T-helper 17 cell (primary cell): ENCODE measurements around the gene SHANK1. TPM values are rescaled to one million over a fixed set of nuclear protein-coding genes. Genes with fewer than 3 reads are reported as not detected.

Experiments
- ATAC-seq: fragments of 150-1000 bp; cut with Tn5 transposase; 2 replicates; pipeline ENCODE4 v1.10.0; 2021; ENCODE audit warnings: mild to moderate bottlenecking, moderate library complexity
- DNase-seq, 3 donors: peaks; one replicate each; pipeline versions ENCODE4 v3.0.0 to v3.0.0-alpha.2; 2020 to 2021
- H3K9me3 ChIP-seq: one replicate; pipeline ENCODE4 v1.7.0; 2013; ENCODE audit warnings: low read length, mild to moderate bottlenecking; ENCODE audit not compliant: control insufficient read depth, poor library complexity, severe bottlenecking
- H3K27ac Mint-ChIP-seq: one replicate; pipeline ENCODE4 v1.8.0; 2022; ENCODE audit warnings: mild to moderate bottlenecking, moderate library complexity, mixed read lengths
- H3K27me3 Mint-ChIP-seq: one replicate; pipeline ENCODE4 v1.8.0; 2022; ENCODE audit warnings: mixed read lengths
- H3K36me3 Mint-ChIP-seq: one replicate; pipeline ENCODE4 v1.8.0; 2022; ENCODE audit warnings: low read depth, mixed read lengths
- H3K4me1 Mint-ChIP-seq: one replicate; pipeline ENCODE4 v1.8.0; 2022; ENCODE audit warnings: mild to moderate bottlenecking, mixed read lengths
- H3K4me3 Mint-ChIP-seq: one replicate; pipeline ENCODE4 v1.8.0; 2022; ENCODE audit warnings: mild to moderate bottlenecking, moderate library complexity, mixed read lengths
- total RNA-seq, 4 donors: library from RNA in 2 of 4; stranded (reverse) in 2 of 4; gene quantifications; one replicate each; pipeline ENCODE4 v1.2.3 and lab custom pipeline; 2022 to 2026

Gene SHANK1
- total RNA-seq, 2 donors from 2014 or later = not detected

- Mint-ChIP-seq H3K27me3 (peaks cover 31% of the 10 kb centered on the region), H3K36me3 (peaks cover 6% of the 10 kb centered on the region), H3K4me3 (no peak overlapping the region), H3K4me1 (no peaks in the 10 kb centered on the region), H3K27ac (peak overlapping the region; percentile 34)
- DNase-seq (no peak), ATAC-seq (no peak)
- peaks cover 1% of the 10 kb centered on the region for H3K9me3 ChIP-seq
Observed at GRCh38 chr19:50664204-50664603, 55.4 kb downstream of the SHANK1 start.

DNA sequence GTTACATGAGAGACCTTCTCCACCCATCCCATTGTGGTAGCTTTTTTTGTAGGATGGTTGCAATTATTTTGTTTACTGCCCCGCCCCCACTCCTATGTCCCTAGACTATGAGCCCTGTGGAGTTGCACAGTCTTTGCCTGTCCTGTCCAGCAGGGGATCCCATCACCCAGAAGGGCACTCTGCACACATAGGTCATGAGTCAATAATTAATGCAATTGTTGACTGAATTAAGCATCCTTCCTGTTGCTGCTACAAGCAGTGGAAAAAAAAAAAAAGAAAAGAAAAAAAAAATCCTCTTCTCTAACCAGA, 56.2 kb downstream of the SHANK1 start:
- Mint-ChIP-seq H3K4me3 (no peak overlapping the region), H3K27me3 (peaks cover 27% of the 10 kb centered on the region), H3K4me1 (peaks cover 1% of the 10 kb centered on the region), H3K27ac (no peak overlapping the region), H3K36me3 (peaks cover 6% of the 10 kb centered on the region)
- DNase-seq = no peak
- no peaks in the 10 kb centered on the region for H3K9me3 ChIP-seq
- ATAC-seq = no peak

GRCh38 chr19:50662651-50663481, 56.7 kb downstream of the SHANK1 start:
- Mint-ChIP-seq H3K4me1 (peaks cover 6% of the 10 kb centered on the region), H3K27me3 (peaks cover 30% of the 10 kb centered on the region), H3K4me3 (no peak overlapping the region), H3K36me3 (peaks cover 8% of the 10 kb centered on the region), H3K27ac (no peak overlapping the region)
- ATAC-seq = no peak
- no peak for DNase-seq
- no peaks in the 10 kb centered on the region for H3K9me3 ChIP-seq

- Mint-ChIP-seq H3K36me3 (peaks cover 8% of the 10 kb centered on the region), H3K4me3 (no peak overlapping the region), H3K27me3 (peaks cover 38% of the 10 kb centered on the region), H3K4me1 (peaks cover 6% of the 10 kb centered on the region), H3K27ac (no peak overlapping the region)
- ATAC-seq (no peak), DNase-seq (no peak)
- H3K9me3 ChIP-seq = peaks cover 2% of the 10 kb centered on the region
Observed at GRCh38 chr19:50661766-50662650, 57.6 kb downstream of the SHANK1 start.

DNA sequence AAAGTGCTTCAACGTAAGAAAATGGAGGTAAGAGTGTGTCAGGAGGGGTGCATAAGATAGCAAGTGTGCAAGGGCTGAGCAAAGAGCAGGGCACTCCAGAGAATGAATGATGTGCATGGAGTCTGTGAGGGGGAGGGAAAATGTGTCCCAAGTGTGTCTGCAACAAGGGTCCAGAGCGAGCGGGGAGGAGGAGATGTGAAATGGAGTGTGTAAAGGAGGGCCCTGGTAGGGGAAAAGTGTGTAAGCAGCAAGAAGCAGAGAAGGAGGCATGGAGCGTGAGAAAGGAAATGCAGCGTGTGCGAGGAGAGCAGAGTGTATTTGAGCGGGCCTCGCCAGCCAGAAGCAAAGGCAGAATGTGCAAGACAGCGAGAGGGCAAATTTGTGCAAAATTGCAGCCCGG, 58.6 kb downstream of the SHANK1 start:
- peaks cover 2% of the 10 kb centered on the region for H3K9me3 ChIP-seq
- H3K4me1 Mint-ChIP-seq = peaks cover 6% of the 10 kb centered on the region
- no peak overlapping the region for H3K27ac Mint-ChIP-seq
- H3K36me3 Mint-ChIP-seq = peaks cover 8% of the 10 kb centered on the region
- DNase-seq (no peak), ATAC-seq (no peak)
- H3K4me3 Mint-ChIP-seq = no peak overlapping the region
- H3K27me3 Mint-ChIP-seq = peaks cover 39% of the 10 kb centered on the region

- peaks cover 6% of the 10 kb centered on the region for H3K4me1 Mint-ChIP-seq
- no peak for ATAC-seq
- H3K27me3 Mint-ChIP-seq = peaks cover 36% of the 10 kb centered on the region
- DNase-seq = no peak
- no peak overlapping the region for H3K4me3 Mint-ChIP-seq
- H3K9me3 ChIP-seq = peaks cover 2% of the 10 kb centered on the region
- peaks cover 8% of the 10 kb centered on the region for H3K36me3 Mint-ChIP-seq
- H3K27ac Mint-ChIP-seq = no peak overlapping the region
Observed at GRCh38 chr19:50660088-50660366, 59.6 kb downstream of the SHANK1 start.

- Mint-ChIP-seq H3K4me1 (peaks cover 6% of the 10 kb centered on the region), H3K36me3 (peaks cover 8% of the 10 kb centered on the region), H3K27me3 (peaks cover 31% of the 10 kb centered on the region), H3K4me3 (peak overlapping the region; percentile 25), H3K27ac (no peak overlapping the region)
- ATAC-seq (no peak), DNase-seq (no peak)
- H3K9me3 ChIP-seq = peaks cover 2% of the 10 kb centered on the region
Observed at GRCh38 chr19:50659318-50660087, 60.1 kb downstream of the SHANK1 start.

DNA sequence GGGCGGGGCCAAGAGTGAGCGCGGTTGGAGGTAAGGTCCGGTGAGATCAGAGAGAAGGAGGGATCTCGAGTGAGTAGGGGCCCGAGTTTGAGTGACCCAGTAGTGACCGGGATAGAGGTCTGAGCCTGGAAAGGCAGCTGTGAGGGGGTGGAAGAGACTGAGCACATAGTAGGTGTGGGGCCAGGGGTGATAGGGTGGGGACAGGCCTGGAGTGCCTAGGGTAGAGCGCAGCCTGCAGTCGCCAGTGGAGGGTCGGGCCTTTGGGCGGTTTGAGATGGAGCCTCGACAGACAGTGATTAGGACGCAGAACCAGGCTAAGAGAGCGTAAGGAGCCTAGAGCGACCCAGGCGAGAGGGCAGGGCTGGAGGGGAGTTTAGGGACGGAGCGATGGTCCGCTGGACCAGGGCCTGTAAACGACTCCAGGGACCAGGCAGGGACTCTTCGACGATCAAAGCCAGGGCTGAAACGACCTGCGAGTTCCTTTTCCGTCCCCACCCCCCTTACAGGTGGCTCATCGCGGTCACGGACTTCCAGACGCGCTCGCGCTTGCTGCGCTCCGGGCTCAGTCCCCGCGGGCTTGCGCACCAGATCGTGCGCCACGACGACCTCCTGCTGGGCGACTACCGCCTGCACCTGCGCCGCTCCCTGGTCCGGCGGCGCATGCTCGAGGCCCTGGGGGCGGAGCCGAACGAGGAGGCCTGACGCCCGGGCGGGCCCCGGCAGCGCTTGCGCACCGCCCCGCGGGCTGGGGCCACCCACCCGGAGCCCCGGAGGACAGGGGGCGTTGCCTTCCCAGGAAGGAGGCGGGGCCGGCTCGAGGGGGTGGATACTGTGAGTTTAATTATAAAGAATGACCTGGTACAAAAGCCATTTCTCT, 60.9 kb downstream of the SHANK1 start:
- Mint-ChIP-seq H3K4me3 (peak overlapping the region; percentile 66), H3K36me3 (peaks cover 8% of the 10 kb centered on the region), H3K27ac (no peak overlapping the region), H3K4me1 (peaks cover 6% of the 10 kb centered on the region), H3K27me3 (peaks cover 23% of the 10 kb centered on the region)
- no peak for DNase-seq
- H3K9me3 ChIP-seq = peaks cover 2% of the 10 kb centered on the region
- no peak for ATAC-seq

DNA sequence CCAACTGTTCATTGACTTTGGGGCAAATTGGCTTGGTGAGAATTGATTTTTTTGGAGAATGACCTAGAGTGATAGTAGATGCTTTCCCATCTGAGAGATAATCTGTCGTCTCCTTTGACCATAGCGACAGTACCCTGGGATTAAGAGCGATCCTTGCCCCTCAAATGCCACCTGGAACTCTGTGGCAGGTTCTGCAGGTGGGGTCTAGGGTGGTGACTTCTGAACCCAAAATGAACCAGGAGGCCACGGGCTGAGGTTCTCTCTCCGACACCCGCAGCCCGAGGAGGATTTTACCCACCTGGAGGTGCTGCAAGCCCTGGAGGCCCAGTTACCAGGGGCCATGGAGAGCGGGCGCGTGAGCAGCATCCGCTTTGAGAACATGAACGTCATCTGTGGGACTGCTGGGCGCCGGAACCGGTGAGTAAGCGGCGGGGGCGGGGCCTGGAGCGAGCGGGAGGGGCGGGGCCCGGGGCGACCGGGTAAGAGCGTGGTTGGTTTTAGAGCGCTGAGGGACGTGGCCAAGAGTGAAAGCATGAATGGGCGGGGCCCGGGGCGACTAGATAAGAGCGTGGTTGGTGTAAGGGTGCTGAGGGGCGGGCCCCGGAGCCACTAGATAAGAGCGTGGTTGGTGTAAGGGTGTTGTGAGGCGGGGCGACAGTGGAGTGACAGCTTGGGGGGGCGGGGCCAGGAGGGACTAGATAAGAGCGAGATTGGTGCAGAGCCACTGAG, 61.7 kb downstream of the SHANK1 start:
- peaks cover 27% of the 10 kb centered on the region for H3K27me3 Mint-ChIP-seq
- DNase-seq = peak; percentile 25 to 51 (median 42)
- H3K9me3 ChIP-seq = peaks cover 2% of the 10 kb centered on the region
- no peak overlapping the region for H3K27ac Mint-ChIP-seq
- H3K4me3 Mint-ChIP-seq = peak overlapping the region; percentile 66
- peaks cover 6% of the 10 kb centered on the region for H3K4me1 Mint-ChIP-seq
- H3K36me3 Mint-ChIP-seq = peaks cover 10% of the 10 kb centered on the region
- peak; percentile 93 for ATAC-seq

- DNase-seq (no peak), ATAC-seq (no peak)
- Mint-ChIP-seq H3K27ac (no peak overlapping the region), H3K36me3 (peaks cover 10% of the 10 kb centered on the region), H3K4me3 (peak overlapping the region; percentile 66), H3K4me1 (peaks cover 6% of the 10 kb centered on the region), H3K27me3 (peaks cover 27% of the 10 kb centered on the region)
- H3K9me3 ChIP-seq = peaks cover 2% of the 10 kb centered on the region
Observed at GRCh38 chr19:50657222-50657669, 62.4 kb downstream of the SHANK1 start.

- no peak overlapping the region for H3K27ac Mint-ChIP-seq
Observed at GRCh38 chr19:50654882-50655281, 64.7 kb downstream of the SHANK1 start.

DNA sequence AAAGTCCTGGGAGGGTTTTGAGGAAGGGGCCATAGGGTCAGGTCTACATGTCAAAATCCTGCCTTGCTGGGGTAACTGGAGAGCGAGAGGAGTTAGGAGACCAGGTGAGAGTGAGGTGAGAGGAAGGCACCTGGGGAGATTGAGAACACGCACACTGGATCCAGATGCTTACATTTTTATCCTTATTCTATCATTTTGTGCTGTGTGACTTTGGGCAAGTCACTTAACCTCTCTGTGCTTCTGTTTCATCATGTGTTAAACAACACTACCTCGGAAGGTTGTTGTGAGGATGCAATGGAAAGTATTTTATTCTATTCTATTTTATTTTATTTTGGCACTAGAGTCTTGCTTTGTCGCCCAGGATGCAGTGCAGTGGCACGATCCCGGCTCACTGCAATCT, 66.9 kb downstream of the SHANK1 start:
- H3K27me3 Mint-ChIP-seq = peaks cover 24% of the 10 kb centered on the region
- no peak for ATAC-seq
- H3K4me1 Mint-ChIP-seq = no peaks in the 10 kb centered on the region

More at GRCh38 chr19:50654882-50655281, 64.7 kb downstream of the SHANK1 start:
- no peak overlapping the region for H3K4me3 Mint-ChIP-seq
- DNase-seq (no peak), ATAC-seq (no peak)
- peaks cover 6% of the 10 kb centered on the region for H3K36me3 Mint-ChIP-seq
- H3K27me3 Mint-ChIP-seq = peaks cover 28% of the 10 kb centered on the region
- H3K4me1 Mint-ChIP-seq = peaks cover 6% of the 10 kb centered on the region
- H3K9me3 ChIP-seq = peaks cover 2% of the 10 kb centered on the region

More for the DNA sequence above, 66.9 kb downstream of the SHANK1 start:
- Mint-ChIP-seq H3K27ac (no peak overlapping the region), H3K36me3 (peaks cover 4% of the 10 kb centered on the region), H3K4me3 (no peak overlapping the region)
- no peak for DNase-seq
- peaks cover 2% of the 10 kb centered on the region for H3K9me3 ChIP-seq
